ENCODE results near the gene PBLD. TPM values are rescaled to one million over a fixed set of nuclear protein-coding genes. Genes with fewer than 3 reads are reported as not detected.

The PBLD gene
- total and polyA plus RNA-seq, 9 of the 15 experiments (the other 6 are each of a cell fraction or from before 2014, with no cell fraction given): 1.2 to 4.3 (median 2.5) TPM

DNA sequence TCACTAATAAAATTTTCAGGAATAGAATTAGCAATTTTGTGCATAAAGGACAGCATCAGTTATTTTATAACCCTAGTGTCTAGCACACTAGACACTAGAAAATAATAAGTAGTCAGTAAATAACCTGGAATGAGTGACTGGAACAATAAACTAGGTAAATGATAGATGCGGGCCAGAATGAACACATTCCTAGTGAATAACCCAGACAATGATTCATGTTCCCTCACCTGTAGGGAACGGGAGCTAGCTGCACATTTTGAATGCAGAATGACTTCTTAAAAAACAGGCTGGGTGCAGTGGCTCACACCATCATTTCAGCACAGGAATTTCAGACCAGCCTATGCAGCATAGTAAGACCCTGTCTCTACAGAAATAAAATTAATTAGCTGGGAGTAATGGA is 97.6 kb downstream of the PBLD start:
- DNase-seq (ENCODE audit: extremely low read depth in 1 of 4, low spot score in 3 of 4) (no peak), FAIRE-seq (no peak), ATAC-seq (no peak)
- H3K79me2 ChIP-seq (ENCODE audit: control insufficient read depth, insufficient read depth, low read length): no peaks in the 10 kb centered on the region
- H3K9me3 ChIP-seq (replicated peaks; ENCODE audit: control insufficient read depth, insufficient read depth, low read depth, low read length): no peaks in the 10 kb centered on the region
- H3K9ac ChIP-seq (ENCODE audit: insufficient read depth in 1 of 2, low read depth in 2 of 2, low read length in 2 of 2): no peak overlapping the region
- no TSS peak for BruUV-seq (replicated peaks)
- WGBS (ENCODE audit: insufficient coverage, low coverage, missing lambda C conversion rate): 13% methylated on average over 2 of the region's 2 CpGs
- no peaks in the 10 kb centered on the region for H4K20me1 ChIP-seq (replicated peaks; ENCODE audit: control insufficient read depth, insufficient read depth, low read length)
- H3K27me3 ChIP-seq (ENCODE audit: control insufficient read depth in 2 of 2, insufficient read depth in 2 of 2, low read length in 2 of 2): peaks cover 40 to 45% of the 10 kb centered on the region in 2 experiments
- H3K9me1 ChIP-seq (ENCODE audit: control insufficient read depth, insufficient read depth, low read length): no peaks in the 10 kb centered on the region
- ChIA-PET POLR2A (interaction anchor here (0.7 kb wide), 1 partner anchor 419 kb away, joined by 3 read pairs; no protein-coding TSS in a partner anchor), CTCF (ENCODE audit: low intra/inter-chr PET ratio) (no interaction called here)
- no peak overlapping the region for H3K4me3 ChIP-seq
- in situ Hi-C loops (cut with MboI): no loop called here
- H3K36me3 ChIP-seq (ENCODE audit: control insufficient read depth, insufficient read depth, low read length): no peaks in the 10 kb centered on the region
- H3K27ac ChIP-seq (ENCODE audit: extremely low read depth, low read depth, low read length): no peak overlapping the region
- no peak for TF ChIP-seq ZZZ3 (IDR thresholded peaks at IDR 0.05)
- TF ChIP-seq NR2C1 (IDR thresholded peaks at IDR 0.05): no peak
- TF ChIP-seq NR2C1 (tag; IDR thresholded peaks at IDR 0.05): no peak
- TF ChIP-seq COPS2 (conservative IDR thresholded peaks at IDR 0.05): no peak
- TF ChIP-seq SMARCB1 (IDR thresholded peaks at IDR 0.05; ENCODE audit: insufficient read length, low read depth): no peak
- TF ChIP-seq KLF13 (tag; IDR thresholded peaks at IDR 0.05; ENCODE audit: borderline replicate concordance, low read depth): no peak
- TF ChIP-seq MITF (IDR thresholded peaks at IDR 0.05): no peak
- no peak for TF ChIP-seq NFIC (IDR thresholded peaks at IDR 0.05)
- no peak for TF ChIP-seq SMAD2 (IDR thresholded peaks at IDR 0.05; ENCODE audit: low read depth, low read length)
- no peak for TF ChIP-seq PCBP2 (IDR thresholded peaks at IDR 0.05; ENCODE audit: low read depth, low read length, poor library complexity, severe bottlenecking)
- TF ChIP-seq MAZ (CRISPR knock-in tag; conservative IDR thresholded peaks at IDR 0.05 in 1 of 2, IDR thresholded peaks at IDR 0.05 in 1 of 2): no peak
- no peak for TF ChIP-seq HDAC8 (tag; IDR thresholded peaks at IDR 0.05)
- TF ChIP-seq ZNF586 (CRISPR knock-in tag; conservative IDR thresholded peaks at IDR 0.05): no peak
- no peak for TF ChIP-seq RFX7 (CRISPR knock-in tag; IDR thresholded peaks at IDR 0.05)
- no peak overlapping the region for H3K4me2 ChIP-seq (ENCODE audit: insufficient read depth, low read length)
- H3K4me1 ChIP-seq (replicated peaks in 1 of 2; ENCODE audit: control insufficient read depth in 2 of 2, insufficient read depth in 2 of 2, low read length in 2 of 2): peaks cover 0 to 9% of the 10 kb centered on the region in 2 experiments; a peak in 3 of 5 replicates
- H2AFZ ChIP-seq (ENCODE audit: low read depth, low read length): no peak overlapping the region
- intact Hi-C loops (cut with micrococcal nuclease): no loop called here
